ENCODE data around the gene INMT.

Gene INMT

DNA sequence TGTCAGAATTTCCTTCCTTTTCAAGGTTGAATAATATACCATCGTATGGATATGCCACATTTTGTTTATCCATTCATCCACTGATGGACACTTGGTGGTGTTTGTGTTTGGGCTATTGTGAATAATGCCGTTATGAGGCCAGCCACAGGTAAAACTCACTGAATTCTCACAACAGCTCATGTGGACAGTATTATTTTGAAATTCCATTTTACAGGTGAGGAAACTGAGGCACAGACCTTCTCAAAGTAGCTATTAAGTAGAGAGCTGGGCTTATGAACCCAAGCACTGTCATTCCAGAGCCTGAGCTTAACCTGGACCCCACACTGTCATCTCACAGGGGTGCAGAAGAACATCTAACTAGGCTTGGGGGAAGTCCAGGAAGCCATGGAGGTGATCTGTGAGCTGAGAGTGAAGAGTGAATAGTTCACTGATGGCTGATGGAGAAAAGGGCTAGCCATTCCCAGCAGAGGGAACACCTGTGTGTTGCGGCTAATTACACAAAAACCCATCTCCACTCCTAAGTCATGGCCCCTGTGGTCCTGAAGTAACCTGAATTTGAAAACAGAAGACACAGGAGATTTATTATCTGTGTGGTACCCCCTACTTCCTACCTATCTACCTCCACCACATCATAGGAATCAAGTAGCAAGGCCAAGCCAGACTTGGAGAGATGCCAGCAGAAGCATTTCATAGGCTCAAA lies 8.7 kb downstream of the INMT start:
- H3K27me3 ChIP-seq (ENCODE audit: insufficient read depth, low read length, poor library complexity, severe bottlenecking) = no peaks in the 10 kb centered on the region
- no peaks in the 10 kb centered on the region for H3K36me3 ChIP-seq (ENCODE audit: insufficient read depth, low read length)
- TF ChIP-seq EZH2phosphoT487 (IDR thresholded peaks at IDR 0.05; ENCODE audit: borderline replicate concordance) = no peak
- TF ChIP-seq, protein P1, sequence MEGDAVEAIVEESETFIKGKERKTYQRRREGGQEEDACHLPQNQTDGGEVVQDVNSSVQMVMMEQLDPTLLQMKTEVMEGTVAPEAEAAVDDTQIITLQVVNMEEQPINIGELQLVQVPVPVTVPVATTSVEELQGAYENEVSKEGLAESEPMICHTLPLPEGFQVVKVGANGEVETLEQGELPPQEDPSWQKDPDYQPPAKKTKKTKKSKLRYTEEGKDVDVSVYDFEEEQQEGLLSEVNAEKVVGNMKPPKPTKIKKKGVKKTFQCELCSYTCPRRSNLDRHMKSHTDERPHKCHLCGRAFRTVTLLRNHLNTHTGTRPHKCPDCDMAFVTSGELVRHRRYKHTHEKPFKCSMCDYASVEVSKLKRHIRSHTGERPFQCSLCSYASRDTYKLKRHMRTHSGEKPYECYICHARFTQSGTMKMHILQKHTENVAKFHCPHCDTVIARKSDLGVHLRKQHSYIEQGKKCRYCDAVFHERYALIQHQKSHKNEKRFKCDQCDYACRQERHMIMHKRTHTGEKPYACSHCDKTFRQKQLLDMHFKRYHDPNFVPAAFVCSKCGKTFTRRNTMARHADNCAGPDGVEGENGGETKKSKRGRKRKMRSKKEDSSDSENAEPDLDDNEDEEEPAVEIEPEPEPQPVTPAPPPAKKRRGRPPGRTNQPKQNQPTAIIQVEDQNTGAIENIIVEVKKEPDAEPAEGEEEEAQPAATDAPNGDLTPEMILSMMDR (conservative IDR thresholded peaks at IDR 0.05; ENCODE audit: low read length) = no peak
- H4K20me1 ChIP-seq (ENCODE audit: insufficient read depth, low read length, poor library complexity, severe bottlenecking) = no peaks in the 10 kb centered on the region
- no peak overlapping the region for H2AFZ ChIP-seq (ENCODE audit: low read length)
- H3K9me2 ChIP-seq (replicated peaks; ENCODE audit: low read depth, low read length) = no peaks in the 10 kb centered on the region
- H3F3A ChIP-seq (ENCODE audit: low read depth) = no peaks in the 10 kb centered on the region
- H3K4me3 ChIP-seq (ENCODE audit: low read length, poor library complexity, severe bottlenecking) = no peak overlapping the region
- no peaks in the 10 kb centered on the region for H3K9me3 ChIP-seq (ENCODE audit: insufficient read depth, low read depth, low read length)
- no peak overlapping the region for H3K4me2 ChIP-seq (ENCODE audit: low read depth, low read length, poor library complexity, severe bottlenecking)
- no peaks in the 10 kb centered on the region for H3K4me1 ChIP-seq (ENCODE audit: insufficient read depth, low read length, poor library complexity, severe bottlenecking)
- no peaks in the 10 kb centered on the region for H3K79me2 ChIP-seq (ENCODE audit: insufficient read depth, low read length)
- no peak overlapping the region for H3K9ac ChIP-seq (ENCODE audit: low read depth, low read length, poor library complexity, severe bottlenecking)

DNA sequence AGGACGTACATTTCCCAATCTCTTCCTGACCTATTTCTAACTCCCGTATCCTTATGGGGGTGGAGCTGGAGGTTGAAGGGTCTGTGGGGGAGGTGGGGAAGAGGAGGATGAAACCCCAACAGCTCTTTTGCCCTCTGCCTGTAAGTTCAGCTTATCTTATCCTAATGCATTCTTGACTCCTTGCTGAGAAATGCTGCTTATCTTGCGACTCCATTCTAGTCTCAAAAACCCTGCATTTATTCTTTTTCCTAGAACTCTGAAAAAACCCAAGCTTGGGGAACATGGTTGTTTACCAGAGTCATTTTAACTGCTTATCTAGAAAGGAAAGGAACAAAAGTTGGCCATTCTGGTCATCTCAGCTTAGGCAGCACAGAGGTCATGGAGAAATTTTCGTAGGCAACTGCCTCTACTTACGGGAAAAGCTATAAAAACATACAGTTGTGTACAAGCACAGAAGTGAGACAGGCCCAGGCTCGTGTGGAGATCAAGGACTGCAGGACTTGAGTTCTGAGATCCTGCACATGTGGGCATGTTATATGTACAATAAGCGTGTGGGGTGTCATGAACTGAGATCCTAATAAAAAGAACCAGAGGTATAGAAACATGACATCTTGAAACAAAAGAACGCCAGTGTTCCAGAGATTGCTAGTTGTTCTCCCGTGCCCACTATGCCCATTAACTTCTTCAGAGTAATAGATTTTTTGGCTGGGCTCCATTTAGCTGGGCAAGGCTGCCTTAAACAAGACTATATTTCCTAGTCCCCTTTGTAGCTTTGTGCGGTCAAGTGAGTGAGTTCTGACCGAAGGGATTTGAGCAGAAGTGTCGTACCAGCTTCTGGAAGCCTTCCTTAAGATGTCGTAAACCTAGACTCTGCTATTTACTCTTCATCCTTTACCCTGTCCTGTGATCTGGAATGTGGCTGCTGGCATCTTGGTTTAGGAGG lies 9.6 kb downstream of the INMT start:
- Histone ChIP-seq H3K79me2 (ENCODE audit: insufficient read depth, low read length) (no peaks in the 10 kb centered on the region), H3K9me3 (ENCODE audit: insufficient read depth, low read depth, low read length) (no peaks in the 10 kb centered on the region), H3F3A (ENCODE audit: low read depth) (no peaks in the 10 kb centered on the region), H3K4me3 (ENCODE audit: low read length, poor library complexity, severe bottlenecking) (no peak overlapping the region), H2AFZ (ENCODE audit: low read length) (no peak overlapping the region), H3K36me3 (ENCODE audit: insufficient read depth, low read length) (no peaks in the 10 kb centered on the region), H4K20me1 (ENCODE audit: insufficient read depth, low read length, poor library complexity, severe bottlenecking) (no peaks in the 10 kb centered on the region), H3K27me3 (ENCODE audit: insufficient read depth, low read length, poor library complexity, severe bottlenecking) (no peaks in the 10 kb centered on the region), H3K9me2 (replicated peaks; ENCODE audit: low read depth, low read length) (no peaks in the 10 kb centered on the region), H3K4me2 (ENCODE audit: low read depth, low read length, poor library complexity, severe bottlenecking) (no peak overlapping the region), H3K9ac (ENCODE audit: low read depth, low read length, poor library complexity, severe bottlenecking) (no peak overlapping the region), H3K4me1 (ENCODE audit: insufficient read depth, low read length, poor library complexity, severe bottlenecking) (no peaks in the 10 kb centered on the region)
- TF ChIP-seq, protein P1 (conservative IDR thresholded peaks at IDR 0.05; ENCODE audit: low read length) = no peak

DNA sequence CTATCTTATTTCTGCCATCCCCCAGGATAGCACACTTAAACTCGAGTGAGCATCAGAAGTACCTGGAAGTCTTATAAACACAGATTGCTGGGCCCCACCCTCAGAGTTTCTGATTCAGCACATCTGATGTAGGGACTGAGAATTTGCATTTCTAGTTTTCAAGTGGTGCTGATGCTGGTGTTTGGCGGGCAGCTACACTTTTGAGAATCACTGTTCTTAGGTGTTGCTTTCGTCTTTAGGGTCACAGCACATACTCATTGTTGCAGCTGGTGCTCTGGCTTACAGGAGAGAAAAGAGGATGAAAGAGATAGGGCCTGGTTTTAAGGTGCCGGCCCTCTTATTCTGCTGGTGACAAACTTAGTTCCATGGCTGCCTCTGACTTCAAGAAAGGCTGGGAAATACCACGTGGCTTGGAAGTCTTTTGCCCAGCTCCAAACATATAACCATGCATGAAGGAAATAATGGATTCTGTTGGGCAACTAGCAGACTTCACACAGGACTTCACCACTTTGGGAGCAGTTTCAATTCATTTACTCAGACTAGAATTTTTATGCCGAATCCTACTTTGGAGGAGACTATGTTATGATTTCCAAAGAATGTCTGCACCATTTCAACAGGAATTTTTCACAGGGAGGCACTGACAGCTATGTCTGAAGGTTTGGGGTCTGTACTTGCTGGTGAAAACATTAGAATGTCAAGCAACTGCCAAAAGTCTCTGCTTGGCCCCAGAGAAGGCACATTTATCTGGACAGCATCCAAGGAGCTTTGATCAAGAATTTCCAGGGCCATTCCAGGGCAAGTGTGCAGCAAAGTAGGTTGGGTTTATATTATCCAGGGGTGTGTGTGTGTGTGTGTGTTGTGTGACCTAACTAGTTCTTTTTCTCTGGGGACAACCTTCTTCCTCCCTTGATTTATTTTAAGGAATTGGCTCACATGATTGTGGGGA lies 12.4 kb downstream of the INMT start:
- H3K9ac ChIP-seq (ENCODE audit: low read depth, low read length, poor library complexity, severe bottlenecking) = no peak overlapping the region
- no peaks in the 10 kb centered on the region for H3K79me2 ChIP-seq (ENCODE audit: insufficient read depth, low read length)
- H3K27me3 ChIP-seq (ENCODE audit: insufficient read depth, low read length, poor library complexity, severe bottlenecking) = no peaks in the 10 kb centered on the region
- H3K4me3 ChIP-seq (ENCODE audit: low read length, poor library complexity, severe bottlenecking) = no peak overlapping the region
- H3K9me3 ChIP-seq (ENCODE audit: insufficient read depth, low read depth, low read length) = no peaks in the 10 kb centered on the region
- no peak overlapping the region for H2AFZ ChIP-seq (ENCODE audit: low read length)
- H4K20me1 ChIP-seq (ENCODE audit: insufficient read depth, low read length, poor library complexity, severe bottlenecking) = no peaks in the 10 kb centered on the region
- H3K4me2 ChIP-seq (ENCODE audit: low read depth, low read length, poor library complexity, severe bottlenecking) = no peak overlapping the region
- TF ChIP-seq EZH2phosphoT487 (IDR thresholded peaks at IDR 0.05; ENCODE audit: borderline replicate concordance) = no peak
- TF ChIP-seq, protein P1 (conservative IDR thresholded peaks at IDR 0.05; ENCODE audit: low read length) = no peak
- H3F3A ChIP-seq (ENCODE audit: low read depth) = no peaks in the 10 kb centered on the region
- no peaks in the 10 kb centered on the region for H3K36me3 ChIP-seq (ENCODE audit: insufficient read depth, low read length)
- H3K4me1 ChIP-seq (ENCODE audit: insufficient read depth, low read length, poor library complexity, severe bottlenecking) = no peaks in the 10 kb centered on the region
- no peaks in the 10 kb centered on the region for H3K9me2 ChIP-seq (replicated peaks; ENCODE audit: low read depth, low read length)
